ENCODE data around the gene COL4A6. TPM values are rescaled to one million over a fixed set of nuclear protein-coding genes. Genes with fewer than 3 reads are reported as not detected.

COL4A6 gene
- total RNA-seq, 1 donor from 2014 or later: 0.08 TPM

- peak; percentile 60 for ATAC-seq
- DNase-seq (ENCODE audit: low spot score): no peak
Measured at GRCh38 chrX:108165383-108166111, 272.7 kb downstream of the COL4A6 start.

DNA sequence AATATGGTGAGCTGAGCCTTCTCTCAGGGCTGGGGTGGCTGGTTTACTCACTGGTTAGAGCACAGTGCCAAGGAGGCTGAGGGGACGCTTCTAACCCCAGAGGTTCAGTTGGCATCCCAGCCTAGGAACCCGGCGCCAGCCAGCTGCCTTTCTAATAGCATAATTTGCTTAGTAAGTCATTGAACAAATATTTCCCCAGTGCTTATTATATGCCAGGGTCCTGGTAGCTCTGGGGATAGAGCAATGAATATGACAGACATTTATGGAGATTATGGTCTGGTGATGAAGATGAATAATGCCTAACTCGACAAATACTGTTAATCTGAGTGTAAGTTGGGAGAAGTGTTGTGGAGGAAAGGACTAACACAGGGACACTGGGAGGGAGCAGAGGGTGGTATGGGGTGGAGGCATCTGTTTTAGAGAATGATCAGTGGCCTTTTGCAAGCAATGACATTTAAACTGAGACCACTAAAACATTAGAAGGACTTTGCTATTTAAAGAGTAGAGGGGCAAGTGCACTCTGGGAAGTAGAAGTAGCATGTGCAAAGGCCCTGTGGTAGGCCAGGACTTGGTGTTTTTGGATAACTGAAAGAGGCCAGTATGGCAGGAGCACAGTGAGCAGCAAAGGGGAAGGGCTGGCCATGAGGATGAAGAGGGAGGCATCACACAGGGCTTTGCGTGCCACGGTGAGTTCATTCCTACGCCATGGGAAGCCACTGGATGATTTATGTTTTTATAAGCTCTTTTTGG, 274.7 kb downstream of the COL4A6 start:
- DNase-seq (ENCODE audit: low spot score): no peak
- no peak for ATAC-seq

GRCh38 chrX:108162265-108162664, 276.0 kb downstream of the COL4A6 start:
- no peak for DNase-seq (ENCODE audit: low spot score)
- no peak for ATAC-seq

DNA sequence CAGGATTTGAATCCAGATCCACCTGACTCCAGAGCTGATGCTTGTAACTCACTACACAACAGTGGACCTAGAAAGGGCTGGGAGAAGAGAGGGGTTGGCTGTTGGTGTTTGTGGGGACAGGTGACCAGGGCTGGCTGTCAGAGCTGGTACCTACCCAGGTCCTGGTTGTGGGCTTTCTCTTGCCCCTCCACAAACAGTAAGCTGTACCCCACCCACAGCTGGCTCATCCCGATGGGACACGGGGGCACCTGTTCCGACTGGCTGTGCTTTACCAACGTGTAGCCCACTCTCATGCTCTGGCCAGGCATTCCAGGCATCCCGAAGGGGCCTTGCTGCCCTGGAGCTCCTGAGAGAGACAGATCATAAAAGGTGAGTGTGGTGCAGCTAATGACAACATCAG, 277.9 kb downstream of the COL4A6 start:
- ATAC-seq (no peak), DNase-seq (ENCODE audit: low spot score) (no peak)

DNA sequence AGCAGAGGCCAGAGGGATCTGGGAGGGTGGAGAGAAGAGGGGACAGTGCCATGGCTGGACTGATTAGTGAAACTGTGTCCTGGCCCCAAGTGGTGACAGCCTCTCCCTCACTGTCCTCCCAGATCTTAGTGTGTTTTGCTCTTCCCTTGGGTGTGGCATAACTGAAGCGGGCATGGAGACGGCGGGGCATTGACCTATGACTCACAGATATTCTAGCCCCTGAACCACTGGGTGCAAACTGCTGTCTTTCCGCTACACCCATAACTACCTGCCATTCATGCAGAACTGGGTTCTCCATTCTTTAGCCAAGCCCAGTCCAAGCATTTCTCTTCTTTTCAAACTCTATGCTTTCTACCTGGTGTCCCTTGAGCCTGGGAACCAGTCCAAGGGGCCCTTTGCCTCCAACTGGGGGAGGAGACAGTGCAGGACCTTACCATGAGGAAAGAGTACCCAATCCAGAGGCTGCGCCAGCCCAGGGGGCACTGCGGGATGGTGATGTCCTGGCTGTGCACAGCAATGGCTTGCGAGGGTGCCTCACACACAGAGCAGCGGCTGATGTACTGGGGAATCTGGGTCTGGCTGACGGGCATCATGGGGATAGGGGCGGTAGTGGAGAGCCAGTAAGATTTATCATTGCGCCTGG, 279.1 kb downstream of the COL4A6 start:
- no peak for DNase-seq (ENCODE audit: low spot score)
- no peak for ATAC-seq

DNA sequence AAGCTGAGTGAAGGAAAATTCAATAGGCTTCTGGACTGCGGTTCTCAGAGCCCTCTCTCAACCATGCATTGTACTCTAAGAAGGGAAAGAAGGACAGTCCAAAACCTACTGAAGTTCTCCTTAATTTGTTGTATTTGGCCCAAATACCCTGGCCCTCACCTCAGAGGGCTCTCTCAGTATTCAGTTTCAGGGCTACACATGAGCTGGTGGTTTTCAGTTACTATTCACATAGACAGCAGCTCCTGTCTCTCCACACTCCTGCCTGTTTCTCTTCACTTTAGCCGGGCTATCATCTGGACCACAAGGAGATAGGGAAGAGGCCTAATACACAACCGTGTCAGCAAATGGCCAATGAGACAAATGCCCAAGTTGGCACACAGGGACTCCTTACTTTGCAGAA, 280.6 kb downstream of the COL4A6 start:
- ATAC-seq: no peak
- no peak for DNase-seq (ENCODE audit: low spot score)

GRCh38 chrX:108156934-108157466, 281.2 kb downstream of the COL4A6 start:
- no peak for ATAC-seq

DNA sequence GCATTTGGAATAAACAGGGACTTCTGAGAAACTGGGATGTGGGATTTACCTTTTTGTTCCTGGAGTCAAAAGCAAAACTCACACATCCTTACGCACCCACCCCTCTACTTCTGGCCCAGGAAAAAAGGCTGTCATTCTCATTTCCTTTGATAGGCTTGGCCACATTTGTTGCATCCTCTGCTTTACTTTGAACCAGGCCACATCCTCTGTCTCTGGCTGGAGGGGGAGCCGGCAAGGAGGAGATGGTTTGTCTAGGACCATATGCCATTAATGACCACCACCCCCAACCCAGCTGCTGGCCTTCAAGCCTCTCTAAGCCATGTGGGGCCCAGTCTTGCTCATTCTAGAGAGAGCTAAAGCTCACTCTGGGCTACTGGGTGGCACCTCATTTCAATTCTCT, 282.1 kb downstream of the COL4A6 start:
- no peak for DNase-seq (ENCODE audit: low spot score)
- ATAC-seq: no peak

More at GRCh38 chrX:108156934-108157466, 281.2 kb downstream of the COL4A6 start:
- no peak for DNase-seq (ENCODE audit: low spot score)

GRCh38 chrX:108148524-108148923, 289.7 kb downstream of the COL4A6 start:
- ATAC-seq (no peak), DNase-seq (ENCODE audit: low spot score) (no peak)

DNA sequence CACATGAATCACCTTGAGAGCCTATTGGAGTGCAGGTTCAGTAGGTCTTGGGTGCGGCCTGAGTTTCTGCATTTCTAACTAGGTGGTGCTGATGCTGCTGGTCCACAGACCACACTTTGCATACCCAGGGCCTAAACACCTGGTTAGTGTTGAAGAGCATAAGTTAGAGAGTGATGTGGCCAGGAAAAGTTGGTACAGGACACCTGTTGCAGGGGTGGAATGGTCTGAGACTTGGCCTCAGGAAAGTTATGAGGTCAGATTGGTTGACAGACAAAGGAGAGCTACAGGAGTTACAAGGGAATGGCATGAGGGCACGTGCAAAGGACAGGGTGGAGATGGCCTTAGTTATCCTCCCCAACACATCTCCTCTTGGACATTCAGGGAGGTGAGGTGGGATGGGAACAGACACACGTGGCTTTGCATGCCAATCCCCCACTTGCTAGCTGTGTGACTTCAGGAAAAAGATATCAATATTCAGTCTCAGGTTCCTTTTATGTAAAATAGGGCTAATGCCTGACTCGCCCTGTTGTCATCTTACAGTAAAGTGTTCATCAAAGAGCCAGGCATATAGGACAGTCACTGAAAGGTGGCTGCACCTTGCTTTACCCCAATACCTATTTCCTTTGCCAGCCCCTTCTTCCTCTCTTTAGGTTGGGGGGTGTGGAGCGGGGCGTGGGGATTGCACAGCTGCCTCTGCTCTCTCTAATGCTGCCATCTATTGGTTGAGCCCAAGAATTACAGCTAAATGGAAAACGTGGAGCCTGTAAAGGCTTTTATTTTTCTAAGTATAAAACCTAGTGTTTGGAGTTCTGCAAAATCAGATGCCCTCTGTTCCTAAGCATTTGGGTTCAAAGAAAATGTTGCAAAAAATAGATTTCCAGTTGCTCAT, 299.2 kb downstream of the COL4A6 start:
- DNase-seq (ENCODE audit: low spot score) (no peak), ATAC-seq (peak; percentile 55)

- DNase-seq (ENCODE audit: low spot score): no peak
- ATAC-seq: no peak
Measured at GRCh38 chrX:108134724-108135123, 303.5 kb downstream of the COL4A6 start.

DNA sequence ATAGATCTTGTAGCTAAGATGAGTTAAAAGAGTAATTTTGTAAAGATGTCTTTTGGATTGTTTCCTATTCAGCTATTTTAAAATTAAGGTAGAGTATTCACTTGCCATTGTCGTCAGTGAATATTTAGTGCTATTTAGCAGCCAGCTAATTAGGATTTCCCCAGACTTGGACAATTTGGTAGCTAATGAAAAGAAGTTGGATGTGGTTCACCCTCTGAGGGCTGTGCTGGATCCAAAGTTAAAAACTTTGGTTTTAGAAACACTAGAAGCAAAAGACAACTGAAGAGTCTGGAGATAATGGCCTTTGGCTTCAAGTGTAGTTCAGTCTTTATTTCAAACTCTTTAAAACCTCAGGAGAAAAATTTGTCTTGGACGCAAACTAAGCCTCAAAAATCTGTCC, 305.3 kb downstream of the COL4A6 start:
- no peak for ATAC-seq
- DNase-seq (ENCODE audit: low spot score): no peak

DNA sequence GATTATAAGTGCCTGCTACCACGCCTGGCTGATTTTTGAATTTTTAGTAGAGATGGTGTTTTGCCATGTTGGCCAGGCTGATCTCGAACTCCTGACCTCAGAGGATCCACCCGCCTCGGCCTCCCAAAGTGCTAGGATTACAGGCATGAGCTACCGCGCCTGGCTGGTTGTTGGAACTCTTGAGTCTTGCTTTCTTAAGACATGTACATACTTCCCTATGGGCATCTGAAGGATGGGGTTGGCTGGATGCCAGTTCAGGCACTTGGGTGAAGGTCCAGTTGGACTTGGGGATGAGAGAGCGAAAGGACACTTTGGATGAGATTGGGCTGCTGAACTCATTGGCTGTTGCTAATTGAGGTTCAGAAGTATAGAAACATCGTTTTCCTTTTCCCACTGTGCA, 306.2 kb downstream of the COL4A6 start:
- DNase-seq (ENCODE audit: low spot score) (no peak), ATAC-seq (no peak)

- DNase-seq (ENCODE audit: low spot score) (no peak), ATAC-seq (peak; percentile 22)
Measured at GRCh38 chrX:108131471-108131870, 306.8 kb downstream of the COL4A6 start.

GRCh38 chrX:108130889-108131288, 307.3 kb downstream of the COL4A6 start:
- ATAC-seq (no peak), DNase-seq (ENCODE audit: low spot score) (no peak)

GRCh38 chrX:108127152-108127551, 311.1 kb downstream of the COL4A6 start:
- ATAC-seq: no peak
- no peak for DNase-seq (ENCODE audit: low spot score)

DNA sequence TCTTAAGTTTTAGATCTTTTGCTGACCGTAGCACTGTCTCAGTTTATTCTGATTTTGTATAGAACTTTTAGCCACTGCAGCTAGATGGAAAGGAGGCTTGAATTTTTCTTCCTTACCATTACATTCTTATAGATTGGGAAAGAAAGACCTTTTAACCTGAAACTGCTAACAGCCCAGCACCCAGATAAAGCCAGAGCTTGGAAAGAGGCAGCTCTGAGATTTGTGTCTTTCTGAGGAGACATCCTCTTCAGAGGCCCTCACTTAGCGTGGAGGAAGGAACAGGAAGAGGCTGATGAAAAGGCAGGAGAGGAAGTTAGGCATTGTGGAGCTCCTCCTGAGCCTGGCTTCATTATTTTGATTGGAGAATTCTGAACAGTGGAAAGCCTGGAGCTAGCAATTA, 311.6 kb downstream of the COL4A6 start:
- DNase-seq (ENCODE audit: low spot score): no peak
- ATAC-seq: no peak

GRCh38 chrX:108123591-108124366, 314.4 kb downstream of the COL4A6 start:
- no peak for ATAC-seq
- no peak for DNase-seq (ENCODE audit: low spot score)

GRCh38 chrX:108122748-108123147, 315.5 kb downstream of the COL4A6 start:
- no peak for ATAC-seq
- DNase-seq (ENCODE audit: low spot score): no peak

GRCh38 chrX:108121291-108121690, 316.9 kb downstream of the COL4A6 start:
- no peak for DNase-seq (ENCODE audit: low spot score)
- ATAC-seq: no peak

Data from left lobe of liver (tissue), 2 donors.